Measurements from ENCODE around the gene COX7B2.

Gene COX7B2

GRCh38 chr4:46909078-46909477, at the start of gene COX7B2:
Gene COX7B2 (minus strand): TSS chr4:46909245. CDS start chr4:46735192, 174,053 bp downstream.
- no peak for DNase-seq

- DNase-seq = no peak
Measured at GRCh38 chr4:46956451-46956850, 47.4 kb upstream of the COX7B2 start.

- DNase-seq = no peak
Measured at GRCh38 chr4:46955601-46956000, 46.6 kb upstream of the COX7B2 start.

GRCh38 chr4:46954643-46955042, 45.6 kb upstream of the COX7B2 start:
- no peak for DNase-seq

- DNase-seq = no peak
Measured at GRCh38 chr4:46953564-46953963, 44.5 kb upstream of the COX7B2 start.

- no peak for DNase-seq
Measured at GRCh38 chr4:46952451-46952850, 43.4 kb upstream of the COX7B2 start.

GRCh38 chr4:46950826-46951225, 41.8 kb upstream of the COX7B2 start:
- DNase-seq = no peak

- no peak for DNase-seq
Measured at GRCh38 chr4:46949822-46950221, 40.8 kb upstream of the COX7B2 start.

- no peak for DNase-seq
Measured at GRCh38 chr4:46947541-46947940, 38.5 kb upstream of the COX7B2 start.

- DNase-seq = no peak
Measured at GRCh38 chr4:46946919-46947536, 38.0 kb upstream of the COX7B2 start.

- DNase-seq = no peak
Measured at GRCh38 chr4:46945062-46945461, 36.0 kb upstream of the COX7B2 start.

GRCh38 chr4:46944345-46944744, 35.3 kb upstream of the COX7B2 start:
- no peak for DNase-seq

GRCh38 chr4:46937493-46937892, 28.4 kb upstream of the COX7B2 start:
- no peak for DNase-seq

GRCh38 chr4:46934726-46935125, 25.7 kb upstream of the COX7B2 start:
- DNase-seq = no peak

GRCh38 chr4:46933686-46934085, 24.6 kb upstream of the COX7B2 start:
- no peak for DNase-seq

GRCh38 chr4:46931981-46932380, 22.9 kb upstream of the COX7B2 start:
- no peak for DNase-seq

GRCh38 chr4:46930891-46931290, 21.8 kb upstream of the COX7B2 start:
- no peak for DNase-seq

GRCh38 chr4:46927201-46927600, 18.2 kb upstream of the COX7B2 start:
- DNase-seq = no peak

- DNase-seq = no peak
Measured at GRCh38 chr4:46924789-46925529, 15.9 kb upstream of the COX7B2 start.

GRCh38 chr4:46922205-46922604, 13.2 kb upstream of the COX7B2 start:
- DNase-seq = no peak

- no peak for DNase-seq
Measured at GRCh38 chr4:46908148-46908547, 897 bp downstream of the COX7B2 start.

GRCh38 chr4:46900082-46900481, 9.0 kb downstream of the COX7B2 start:
- no peak for DNase-seq

- DNase-seq = no peak
Measured at GRCh38 chr4:46894826-46895225, 14.2 kb downstream of the COX7B2 start.

- DNase-seq = no peak
Measured at GRCh38 chr4:46890056-46890455, 19.0 kb downstream of the COX7B2 start.

- no peak for DNase-seq
Measured at GRCh38 chr4:46889410-46889809, 19.6 kb downstream of the COX7B2 start.
